Activated effector memory CD4-positive, alpha-beta T cell treated with Interleukin-2 at 50 U/mL for 16 hours (primary cell): ENCODE measurements around the gene NLGN3.

Experiments used
- DNase-seq: peaks from one replicate; pipeline ENCODE4 v3.0.0-alpha.2; 2020

NLGN3 gene

DNA sequence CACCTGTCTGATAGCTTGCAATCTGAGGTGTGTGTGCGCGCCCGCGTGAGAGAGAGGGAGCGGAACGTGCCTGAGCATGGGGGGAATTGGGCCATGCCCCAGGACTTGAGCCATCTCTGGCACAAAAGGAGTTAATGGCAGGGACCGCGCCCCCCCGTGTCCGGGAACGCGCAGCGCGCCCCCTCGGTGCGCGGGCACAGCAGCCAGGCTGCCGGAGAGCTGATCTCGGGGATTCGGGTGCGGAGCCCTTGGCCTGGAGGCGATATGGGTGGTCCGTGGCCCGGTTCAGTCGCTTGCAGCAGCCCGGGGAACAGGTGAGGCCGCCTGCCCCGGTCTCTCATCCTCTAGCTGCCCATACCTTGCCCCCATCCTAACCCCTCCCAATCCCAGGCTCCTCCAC lies at the start of gene NLGN3:
Gene NLGN3, plus strand, starts transcription at position 191 of the 400 bp plus-strand sequence. CDS start 2,909 bp downstream, outside the sequence.
- DNase-seq = no peak

DNA sequence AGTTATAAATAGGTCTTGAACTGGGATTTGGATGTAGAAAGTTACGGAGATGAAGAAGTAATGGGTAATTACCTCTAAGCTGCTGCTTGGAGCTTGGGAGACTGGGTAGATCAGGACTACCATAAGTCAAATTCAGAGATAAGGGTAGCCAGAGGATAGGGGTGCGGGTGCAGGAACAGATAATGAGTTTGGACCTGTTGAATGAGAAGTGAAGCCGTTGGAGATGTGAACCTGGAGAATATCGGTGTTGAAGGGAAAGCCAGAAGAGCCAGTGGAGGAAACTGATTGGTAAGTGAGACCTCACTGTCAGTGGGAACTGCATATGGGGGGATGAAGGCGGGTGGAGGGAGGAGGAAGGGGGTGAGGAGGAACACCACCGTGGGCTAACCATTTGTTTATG lies 49.6 kb upstream of the NLGN3 start:
- no peak for DNase-seq

DNA sequence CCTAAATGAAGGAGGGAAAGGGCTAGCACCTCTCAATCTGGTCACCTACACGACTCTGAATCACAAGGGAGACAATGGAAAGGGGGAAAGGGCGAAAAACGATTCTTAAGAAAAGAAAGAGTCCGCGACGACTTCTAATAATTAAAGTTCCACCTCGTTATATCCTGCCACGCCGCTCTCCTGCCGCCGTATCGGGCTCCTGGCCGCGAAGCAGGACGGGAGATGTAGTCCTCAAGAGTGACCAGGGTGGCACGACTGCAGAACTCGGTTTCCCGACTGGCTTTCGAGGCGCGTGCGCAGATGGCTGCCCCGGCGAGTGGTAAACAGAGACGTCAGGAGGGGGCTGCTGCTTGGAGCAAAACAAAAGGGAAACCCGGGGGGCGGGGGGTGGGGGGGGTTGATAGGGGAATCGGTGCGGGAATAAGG lies 49.1 kb upstream of the NLGN3 start, which contains the start of gene FOXO4:
Gene FOXO4, plus strand, starts transcription at position 297 of the 426 bp plus-strand sequence. CDS start 678 bp downstream, outside the sequence.
- peak; percentile 81 for DNase-seq

GRCh38 chrX:71095981-71096759 lies 48.5 kb upstream of the NLGN3 start:
- no peak for DNase-seq

- no peak for DNase-seq
Observed at GRCh38 chrX:71096760-71097032, 47.9 kb upstream of the NLGN3 start.

GRCh38 chrX:71098302-71098701 lies 46.3 kb upstream of the NLGN3 start:
- peak; percentile 63 for DNase-seq

DNA sequence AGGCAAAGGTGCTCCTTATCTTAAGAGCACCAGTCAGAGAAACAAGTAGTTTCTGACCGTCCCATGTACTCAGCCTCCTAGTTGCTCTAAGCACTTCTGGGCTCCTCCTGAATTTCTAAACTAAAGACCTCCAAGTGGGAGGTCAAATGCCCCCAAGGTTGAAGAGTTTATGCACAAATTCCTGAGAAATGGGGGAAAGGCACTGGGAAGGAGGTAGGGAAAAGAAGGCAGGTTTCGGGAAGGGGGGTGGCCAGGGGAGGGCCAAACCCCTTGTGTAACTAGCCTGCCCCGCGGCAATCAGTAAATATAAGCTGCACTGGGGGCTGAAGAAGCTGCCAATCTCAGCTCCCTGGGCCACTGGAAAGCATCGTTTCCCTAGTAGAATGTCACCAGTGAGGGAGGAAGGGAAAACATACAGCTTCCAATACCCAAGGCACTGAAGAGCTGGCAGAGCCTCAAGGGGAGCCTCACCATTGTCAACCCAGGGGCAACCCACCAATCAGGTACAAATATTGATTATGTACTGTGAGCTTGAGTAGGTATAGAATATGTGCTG lies 45.6 kb upstream of the NLGN3 start:
- DNase-seq = no peak

- no peak for DNase-seq
Observed at GRCh38 chrX:71099736-71100135, 44.9 kb upstream of the NLGN3 start.

DNA sequence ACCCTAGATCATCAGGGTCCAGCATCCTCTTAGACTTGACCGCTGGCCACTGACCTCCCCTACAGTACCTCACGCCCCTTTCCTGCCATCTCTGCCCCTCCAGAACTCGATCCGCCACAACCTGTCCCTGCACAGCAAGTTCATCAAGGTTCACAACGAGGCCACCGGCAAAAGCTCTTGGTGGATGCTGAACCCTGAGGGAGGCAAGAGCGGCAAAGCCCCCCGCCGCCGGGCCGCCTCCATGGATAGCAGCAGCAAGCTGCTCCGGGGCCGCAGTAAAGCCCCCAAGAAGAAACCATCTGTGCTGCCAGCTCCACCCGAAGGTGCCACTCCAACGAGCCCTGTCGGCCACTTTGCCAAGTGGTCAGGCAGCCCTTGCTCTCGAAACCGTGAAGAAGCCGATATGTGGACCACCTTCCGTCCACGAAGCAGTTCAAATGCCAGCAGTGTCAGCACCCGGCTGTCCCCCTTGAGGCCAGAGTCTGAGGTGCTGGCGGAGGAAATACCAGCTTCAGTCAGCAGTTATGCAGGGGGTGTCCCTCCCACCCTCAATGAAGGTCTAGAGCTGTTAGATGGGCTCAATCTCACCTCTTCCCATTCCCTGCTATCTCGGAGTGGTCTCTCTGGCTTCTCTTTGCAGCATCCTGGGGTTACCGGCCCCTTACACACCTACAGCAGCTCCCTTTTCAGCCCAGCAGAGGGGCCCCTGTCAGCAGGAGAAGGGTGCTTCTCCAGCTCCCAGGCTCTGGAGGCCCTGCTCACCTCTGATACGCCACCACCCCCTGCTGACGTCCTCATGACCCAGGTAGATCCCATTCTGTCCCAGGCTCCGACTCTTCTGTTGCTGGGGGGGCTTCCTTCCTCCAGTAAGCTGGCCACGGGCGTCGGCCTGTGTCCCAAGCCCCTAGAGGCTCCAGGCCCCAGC lies 43.8 kb upstream of the NLGN3 start:
- DNase-seq = no peak

DNA sequence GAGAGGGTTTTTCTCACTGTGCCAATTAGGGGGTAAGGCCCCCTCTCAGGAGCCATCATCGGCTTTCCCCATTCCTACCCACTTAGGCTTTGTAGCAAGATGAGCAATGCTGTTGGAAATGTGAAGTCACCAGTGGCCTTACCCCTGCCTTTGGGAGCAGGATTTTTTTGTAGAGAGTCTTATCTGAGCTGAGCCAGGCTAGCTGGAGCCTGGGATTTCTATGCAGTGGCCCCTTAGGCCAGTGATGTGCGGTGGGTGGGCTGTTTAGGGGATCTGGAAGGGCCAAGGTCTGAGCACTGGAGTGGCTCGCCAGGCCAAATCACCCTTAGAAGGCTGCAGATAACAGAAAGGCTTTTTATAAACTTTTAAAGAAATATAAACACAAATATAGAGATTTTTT lies 42.3 kb upstream of the NLGN3 start:
- DNase-seq = no peak

GRCh38 chrX:71103110-71103983 lies 41.3 kb upstream of the NLGN3 start:
- peak; percentile 38 for DNase-seq

GRCh38 chrX:71105628-71106027 lies 39.0 kb upstream of the NLGN3 start:
- DNase-seq = no peak

DNA sequence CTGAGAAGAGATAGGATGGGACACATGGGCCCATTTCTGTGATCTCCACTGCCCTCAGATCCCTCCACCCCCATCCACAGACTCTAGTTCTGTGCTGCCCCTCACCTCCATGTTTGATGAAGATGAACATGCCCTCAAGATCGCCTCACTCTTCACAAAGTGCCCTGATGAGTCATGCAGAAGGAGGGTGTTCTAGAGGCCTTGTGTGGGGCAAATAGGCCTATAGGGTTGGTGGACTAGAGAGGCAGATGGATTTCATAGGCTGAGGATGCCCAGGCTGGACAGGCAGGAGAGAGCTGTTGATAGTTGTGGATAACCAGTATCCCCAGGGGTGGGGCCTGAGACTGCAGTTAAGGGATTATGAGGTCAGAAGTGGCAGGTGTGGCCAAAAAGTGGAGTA lies 38.2 kb upstream of the NLGN3 start, which contains the start of gene CXorf65:
Gene CXorf65, minus strand, starts transcription at position 314 of the 400 bp plus-strand sequence. Its CDS starts 184 bp downstream, at position 130.
- no peak for DNase-seq

- DNase-seq = no peak
Observed at GRCh38 chrX:71107245-71107644, 37.4 kb upstream of the NLGN3 start.

DNA sequence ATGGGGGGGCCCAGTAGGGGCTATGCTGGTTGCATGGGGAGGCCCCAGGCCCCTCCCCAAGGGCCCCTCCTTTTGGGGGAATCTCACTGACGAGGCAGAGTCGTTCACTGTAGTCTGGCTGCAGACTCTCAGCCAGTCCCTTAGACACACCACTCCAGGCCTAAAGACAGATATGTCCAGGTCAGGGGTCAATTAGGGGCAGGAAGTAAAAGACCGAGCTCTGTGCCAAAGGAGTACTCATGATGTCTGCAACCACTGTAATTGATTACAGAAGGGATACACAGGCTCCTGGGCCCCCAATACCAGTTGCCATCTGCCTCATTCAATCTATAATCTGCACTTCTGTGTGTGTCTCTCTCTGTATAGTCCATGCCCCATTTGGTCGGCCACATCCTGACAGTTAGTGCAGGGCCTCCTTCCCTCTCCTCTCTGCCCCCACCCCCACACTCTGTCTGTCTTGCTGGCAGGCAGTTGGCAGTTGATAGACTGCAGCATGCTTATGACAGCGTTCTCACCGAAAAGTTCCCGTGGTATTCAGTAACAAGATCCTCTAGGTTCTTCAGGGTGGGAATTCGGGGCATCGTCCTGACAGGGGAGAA lies 36.8 kb upstream of the NLGN3 start:
- no peak for DNase-seq

DNA sequence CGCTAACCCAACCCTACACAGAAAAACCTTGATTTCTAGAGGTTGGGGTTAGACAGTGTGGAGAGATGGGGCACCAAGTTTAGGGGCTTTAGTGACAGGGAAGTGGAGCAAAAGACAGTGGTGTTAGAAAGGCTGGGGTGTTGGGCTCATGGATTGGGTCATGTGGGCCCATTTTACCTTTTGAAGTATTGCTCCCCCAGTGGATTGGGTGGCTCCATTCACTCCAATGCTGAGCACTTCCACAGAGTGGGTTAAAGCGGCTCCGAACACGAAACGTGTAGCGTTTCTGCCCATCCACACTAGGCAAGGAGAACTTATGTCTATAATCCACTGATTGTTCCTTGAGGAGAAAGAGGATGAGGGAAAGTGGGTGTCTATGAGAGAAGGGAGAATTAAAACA lies 35.6 kb upstream of the NLGN3 start:
- DNase-seq = no peak

DNA sequence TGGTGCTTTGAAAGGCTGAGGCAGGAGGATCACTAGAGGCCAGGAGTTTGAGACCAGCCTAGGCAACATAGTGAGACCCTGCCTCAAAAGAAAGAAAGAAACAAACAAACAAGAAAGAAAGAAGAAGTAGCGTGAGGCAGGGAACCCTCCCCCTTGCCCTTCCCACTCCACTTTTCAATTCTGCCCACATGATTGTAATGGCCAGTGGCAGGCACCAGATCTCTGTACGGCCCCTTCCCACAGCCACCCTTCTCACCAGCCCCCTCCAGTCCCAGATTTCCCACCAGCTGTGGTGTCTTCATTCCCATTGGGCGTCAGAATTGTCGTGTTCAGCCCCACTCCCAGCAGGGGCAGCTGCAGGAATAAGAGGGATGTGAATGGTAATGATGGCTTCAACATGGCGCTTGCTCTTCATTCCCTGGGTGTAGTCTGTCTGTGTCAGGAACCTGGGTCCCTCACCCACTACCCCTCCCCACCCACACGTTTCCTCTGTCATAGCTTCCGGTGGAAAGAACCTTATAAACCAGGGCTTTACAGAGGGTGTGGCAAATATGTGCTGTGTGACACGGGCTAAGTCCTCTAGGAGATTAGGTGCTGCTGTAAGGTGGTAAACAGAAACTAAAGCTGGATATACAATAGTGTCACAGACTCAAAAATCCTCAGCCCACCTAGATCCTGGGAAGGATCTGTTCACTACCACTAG lies 33.3 kb upstream of the NLGN3 start, which contains the start of gene IL2RG:
Gene IL2RG, minus strand, starts transcription at position 437 of the 703 bp plus-strand sequence. Its CDS starts 38 bp downstream, at position 399.
- DNase-seq = peak; percentile 62

GRCh38 chrX:71111921-71112431 lies 32.7 kb upstream of the NLGN3 start:
- DNase-seq = no peak

DNA sequence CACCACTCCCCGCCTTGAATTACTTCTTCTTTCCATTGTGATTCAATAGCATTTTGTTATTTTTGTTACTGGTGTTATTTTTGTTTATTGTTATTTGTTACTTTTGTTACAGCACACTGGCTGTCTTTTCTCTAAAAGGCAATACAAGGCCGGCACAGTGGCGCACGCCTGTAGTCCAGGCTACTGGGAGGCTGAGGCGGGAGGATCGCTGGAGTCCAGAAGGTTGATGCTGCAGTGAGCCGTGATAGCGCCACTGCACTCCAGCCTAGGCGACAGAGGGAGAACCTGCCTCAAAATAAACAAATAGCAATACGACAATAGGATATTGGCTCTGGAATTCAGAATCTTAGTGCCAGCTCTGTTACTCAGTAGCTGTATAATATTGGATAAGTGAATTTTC lies 27.3 kb upstream of the NLGN3 start:
- no peak for DNase-seq

DNA sequence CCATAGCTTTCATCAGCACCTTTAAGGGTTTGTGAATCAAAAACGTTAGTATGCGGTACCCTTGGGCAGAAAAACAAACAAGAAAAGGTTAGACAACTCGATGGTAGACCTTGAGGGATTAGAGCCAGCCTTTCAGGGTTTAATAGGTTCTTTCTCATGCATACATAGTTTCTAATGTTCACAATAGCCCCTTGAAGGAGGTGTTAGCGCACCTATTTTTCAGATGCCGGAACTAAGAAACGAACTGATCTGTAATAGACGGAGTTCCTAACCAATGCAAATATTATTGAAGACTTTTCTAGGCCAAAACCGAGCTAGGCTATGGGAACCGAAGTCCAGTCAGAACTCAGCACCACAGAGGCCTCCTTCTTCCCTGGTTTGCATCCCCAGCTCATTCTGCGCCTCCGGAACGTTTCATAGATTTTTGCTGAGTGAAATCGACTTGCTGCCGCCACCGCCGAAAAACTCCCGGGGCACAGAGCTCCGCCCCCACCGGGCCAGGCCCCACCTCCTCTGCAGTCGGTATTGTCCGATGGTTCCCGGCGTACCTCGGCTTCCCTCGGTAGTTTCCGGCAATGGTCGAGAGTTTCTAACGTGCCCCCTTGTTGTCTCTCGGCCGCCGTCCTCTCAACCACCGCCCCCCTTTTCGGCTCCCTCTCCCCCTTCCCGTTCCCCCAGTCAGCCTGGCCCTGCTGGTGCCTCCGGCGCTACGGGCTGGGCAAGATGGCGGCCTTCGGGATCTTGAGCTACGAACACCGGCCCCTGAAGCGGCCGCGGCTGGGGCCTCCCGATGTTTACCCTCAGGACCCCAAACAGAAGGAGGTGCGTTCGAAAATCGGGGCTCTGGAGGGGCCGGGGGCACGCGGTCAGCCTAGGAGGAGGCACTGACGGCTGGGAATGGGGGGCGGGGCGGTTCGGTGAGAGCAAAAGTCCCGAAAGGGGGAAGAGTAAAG lies 26.3 kb upstream of the NLGN3 start, which contains the start of gene MED12:
Gene MED12, plus strand, starts transcription at position 565 of the 953 bp plus-strand sequence. Its CDS starts 159 bp downstream, at position 724.
- peak; percentile 70 for DNase-seq
